ENCODE data around the gene NCKAP5.

NCKAP5 gene

GRCh38 chr2:132965460-132965859 lies 602.8 kb downstream of the NCKAP5 start:
- no peak for DNase-seq (ENCODE audit: low read depth)
- H3K4me3 ChIP-seq (ENCODE audit: low read depth, low read length): no peak overlapping the region
- TF ChIP-seq, protein P1, sequence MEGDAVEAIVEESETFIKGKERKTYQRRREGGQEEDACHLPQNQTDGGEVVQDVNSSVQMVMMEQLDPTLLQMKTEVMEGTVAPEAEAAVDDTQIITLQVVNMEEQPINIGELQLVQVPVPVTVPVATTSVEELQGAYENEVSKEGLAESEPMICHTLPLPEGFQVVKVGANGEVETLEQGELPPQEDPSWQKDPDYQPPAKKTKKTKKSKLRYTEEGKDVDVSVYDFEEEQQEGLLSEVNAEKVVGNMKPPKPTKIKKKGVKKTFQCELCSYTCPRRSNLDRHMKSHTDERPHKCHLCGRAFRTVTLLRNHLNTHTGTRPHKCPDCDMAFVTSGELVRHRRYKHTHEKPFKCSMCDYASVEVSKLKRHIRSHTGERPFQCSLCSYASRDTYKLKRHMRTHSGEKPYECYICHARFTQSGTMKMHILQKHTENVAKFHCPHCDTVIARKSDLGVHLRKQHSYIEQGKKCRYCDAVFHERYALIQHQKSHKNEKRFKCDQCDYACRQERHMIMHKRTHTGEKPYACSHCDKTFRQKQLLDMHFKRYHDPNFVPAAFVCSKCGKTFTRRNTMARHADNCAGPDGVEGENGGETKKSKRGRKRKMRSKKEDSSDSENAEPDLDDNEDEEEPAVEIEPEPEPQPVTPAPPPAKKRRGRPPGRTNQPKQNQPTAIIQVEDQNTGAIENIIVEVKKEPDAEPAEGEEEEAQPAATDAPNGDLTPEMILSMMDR (IDR thresholded peaks at IDR 0.05; ENCODE audit: low read depth, low read length): no peak
- TF ChIP-seq MYC (IDR thresholded peaks at IDR 0.05; ENCODE audit: low read depth, low read length) (no peak), POLR2A (IDR thresholded peaks at IDR 0.05; ENCODE audit: extremely low read depth, insufficient read length) (no peak)
- TF ChIP-seq, protein P2, sequence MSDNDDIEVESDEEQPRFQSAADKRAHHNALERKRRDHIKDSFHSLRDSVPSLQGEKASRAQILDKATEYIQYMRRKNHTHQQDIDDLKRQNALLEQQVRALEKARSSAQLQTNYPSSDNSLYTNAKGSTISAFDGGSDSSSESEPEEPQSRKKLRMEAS (IDR thresholded peaks at IDR 0.05; ENCODE audit: low read depth, low read length): no peak

- TF ChIP-seq POLR2A (IDR thresholded peaks at IDR 0.05; ENCODE audit: extremely low read depth, insufficient read length): no peak
- no peak for TF ChIP-seq MYC (IDR thresholded peaks at IDR 0.05; ENCODE audit: low read depth, low read length)
- TF ChIP-seq, protein P1 (IDR thresholded peaks at IDR 0.05; ENCODE audit: low read depth, low read length): no peak
- TF ChIP-seq, protein P2 (IDR thresholded peaks at IDR 0.05; ENCODE audit: low read depth, low read length): no peak
- DNase-seq (ENCODE audit: low read depth): no peak
- H3K4me3 ChIP-seq (ENCODE audit: low read depth, low read length): no peak overlapping the region
Observed at GRCh38 chr2:132963161-132963560, 605.1 kb downstream of the NCKAP5 start.

- H3K4me3 ChIP-seq (ENCODE audit: low read depth, low read length): no peak overlapping the region
- no peak for DNase-seq (ENCODE audit: low read depth)
- TF ChIP-seq, protein P2 (IDR thresholded peaks at IDR 0.05; ENCODE audit: low read depth, low read length): no peak
- TF ChIP-seq MYC (IDR thresholded peaks at IDR 0.05; ENCODE audit: low read depth, low read length) (no peak), POLR2A (IDR thresholded peaks at IDR 0.05; ENCODE audit: extremely low read depth, insufficient read length) (no peak)
- TF ChIP-seq, protein P1 (IDR thresholded peaks at IDR 0.05; ENCODE audit: low read depth, low read length): no peak
Observed at GRCh38 chr2:132958887-132959286, 609.4 kb downstream of the NCKAP5 start.

GRCh38 chr2:132955871-132956615 lies 612.2 kb downstream of the NCKAP5 start:
- no peak for DNase-seq (ENCODE audit: low read depth)
- TF ChIP-seq MYC (IDR thresholded peaks at IDR 0.05; ENCODE audit: low read depth, low read length) (no peak), POLR2A (IDR thresholded peaks at IDR 0.05; ENCODE audit: extremely low read depth, insufficient read length) (no peak)
- TF ChIP-seq, protein P1 (IDR thresholded peaks at IDR 0.05; ENCODE audit: low read depth, low read length): no peak
- TF ChIP-seq, protein P2 (IDR thresholded peaks at IDR 0.05; ENCODE audit: low read depth, low read length): no peak
- H3K4me3 ChIP-seq (ENCODE audit: low read depth, low read length): no peak overlapping the region

DNA sequence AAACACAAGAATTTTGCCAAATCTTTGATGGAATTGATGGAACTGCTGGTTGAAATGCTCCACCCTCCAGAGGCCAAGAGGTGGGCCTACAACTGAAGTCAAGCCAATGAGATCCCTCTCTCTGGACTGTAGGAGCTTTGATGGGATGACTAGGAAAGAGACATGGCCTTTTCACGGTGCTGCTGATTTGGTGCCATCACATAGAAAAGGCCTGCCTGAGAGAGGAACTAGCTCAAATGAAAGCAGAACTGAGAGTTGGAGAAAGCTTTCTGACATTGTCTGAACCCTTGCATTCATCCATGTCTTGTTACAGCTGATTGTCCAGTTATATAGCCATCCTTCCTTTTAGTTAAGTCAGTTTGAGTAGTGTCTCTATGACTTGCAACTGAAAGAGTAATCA lies 614.5 kb downstream of the NCKAP5 start:
- no peak overlapping the region for H3K4me3 ChIP-seq (ENCODE audit: low read depth, low read length)
- TF ChIP-seq, protein P1 (IDR thresholded peaks at IDR 0.05; ENCODE audit: low read depth, low read length): no peak
- TF ChIP-seq, protein P2 (IDR thresholded peaks at IDR 0.05; ENCODE audit: low read depth, low read length): no peak
- no peak for DNase-seq (ENCODE audit: low read depth)

Data from NB4 (cell line).